ENCODE data around the gene ZRANB3.

The ZRANB3 gene

DNA sequence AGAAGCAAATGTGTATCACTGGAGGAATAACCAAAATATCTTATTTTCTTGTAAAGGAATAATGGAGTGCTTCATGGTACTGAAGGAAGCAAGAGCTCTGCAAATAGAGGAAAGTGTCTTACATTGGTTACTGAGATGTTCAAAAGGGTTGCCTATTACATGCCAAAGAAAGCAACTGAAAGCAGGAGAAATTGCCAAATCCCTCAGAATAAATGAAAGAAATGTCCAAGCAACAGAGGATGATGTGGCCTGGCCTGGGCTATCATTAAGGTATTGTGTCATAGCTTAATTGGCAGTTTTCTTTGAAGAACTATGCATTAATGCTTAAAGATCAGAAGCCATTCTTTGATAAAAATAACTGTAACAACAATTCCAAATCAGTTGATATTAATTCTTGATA is 305.2 kb downstream of the ZRANB3 start:
- Histone ChIP-seq H3K9me3 (ENCODE audit: severe bottlenecking) (no peaks in the 10 kb centered on the region), H3K36me3 (peaks cover 4% of the 10 kb centered on the region), H3K4me3 (ENCODE audit: low read depth, low read length) (no peak overlapping the region), H3K27ac (no peak overlapping the region), H3K27me3 (ENCODE audit: insufficient read depth, low read depth, severe bottlenecking) (no peaks in the 10 kb centered on the region)
- no peak for DNase-seq
- TF ChIP-seq, protein P1, sequence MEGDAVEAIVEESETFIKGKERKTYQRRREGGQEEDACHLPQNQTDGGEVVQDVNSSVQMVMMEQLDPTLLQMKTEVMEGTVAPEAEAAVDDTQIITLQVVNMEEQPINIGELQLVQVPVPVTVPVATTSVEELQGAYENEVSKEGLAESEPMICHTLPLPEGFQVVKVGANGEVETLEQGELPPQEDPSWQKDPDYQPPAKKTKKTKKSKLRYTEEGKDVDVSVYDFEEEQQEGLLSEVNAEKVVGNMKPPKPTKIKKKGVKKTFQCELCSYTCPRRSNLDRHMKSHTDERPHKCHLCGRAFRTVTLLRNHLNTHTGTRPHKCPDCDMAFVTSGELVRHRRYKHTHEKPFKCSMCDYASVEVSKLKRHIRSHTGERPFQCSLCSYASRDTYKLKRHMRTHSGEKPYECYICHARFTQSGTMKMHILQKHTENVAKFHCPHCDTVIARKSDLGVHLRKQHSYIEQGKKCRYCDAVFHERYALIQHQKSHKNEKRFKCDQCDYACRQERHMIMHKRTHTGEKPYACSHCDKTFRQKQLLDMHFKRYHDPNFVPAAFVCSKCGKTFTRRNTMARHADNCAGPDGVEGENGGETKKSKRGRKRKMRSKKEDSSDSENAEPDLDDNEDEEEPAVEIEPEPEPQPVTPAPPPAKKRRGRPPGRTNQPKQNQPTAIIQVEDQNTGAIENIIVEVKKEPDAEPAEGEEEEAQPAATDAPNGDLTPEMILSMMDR (IDR thresholded peaks at IDR 0.05; ENCODE audit: low read depth, low read length): no peak

DNA sequence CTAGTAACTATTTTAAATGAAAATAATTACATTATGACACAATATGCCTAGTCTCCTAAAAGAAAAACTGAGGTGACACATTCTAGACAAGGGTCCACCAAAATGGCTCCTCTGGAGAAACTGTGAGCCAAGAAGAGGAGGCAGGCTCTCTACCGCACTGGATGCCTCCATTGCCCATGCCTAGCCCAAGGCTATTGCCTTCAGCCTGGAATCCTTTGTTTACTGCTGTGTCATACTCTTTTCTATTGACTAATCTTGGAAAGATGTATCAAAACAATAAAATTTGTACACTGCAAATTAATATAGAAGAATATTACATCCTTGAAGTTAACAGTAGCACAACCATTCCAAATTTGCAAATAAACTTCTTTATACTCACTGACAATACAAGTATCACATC is 311.8 kb downstream of the ZRANB3 start:
- Histone ChIP-seq H3K9me3 (ENCODE audit: severe bottlenecking) (no peaks in the 10 kb centered on the region), H3K36me3 (no peaks in the 10 kb centered on the region), H3K27me3 (ENCODE audit: insufficient read depth, low read depth, severe bottlenecking) (no peaks in the 10 kb centered on the region), H3K27ac (no peak overlapping the region), H3K4me3 (ENCODE audit: low read depth, low read length) (no peak overlapping the region)
- DNase-seq: no peak
- TF ChIP-seq, protein P1 (IDR thresholded peaks at IDR 0.05; ENCODE audit: low read depth, low read length): no peak

DNA sequence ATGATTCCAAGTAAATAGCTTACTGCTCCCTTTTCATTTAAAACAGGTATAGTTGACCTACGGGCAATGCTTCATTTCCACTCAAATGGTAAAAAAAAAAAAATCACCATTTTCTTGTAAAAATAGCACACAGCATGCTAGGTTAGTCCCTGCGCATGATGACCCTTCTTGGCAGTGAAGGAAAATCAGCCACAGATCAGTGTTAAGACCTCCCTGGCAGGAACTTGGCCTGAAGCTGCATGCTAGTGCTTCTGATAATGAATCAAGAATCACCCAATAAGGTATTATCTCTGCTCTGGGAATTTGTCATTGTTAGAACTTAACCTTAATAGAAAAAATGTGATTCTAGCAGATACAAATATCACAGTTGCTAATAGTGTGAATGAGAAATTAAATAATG is 312.6 kb downstream of the ZRANB3 start:
- Histone ChIP-seq H3K4me3 (ENCODE audit: low read depth, low read length) (no peak overlapping the region), H3K27ac (no peak overlapping the region), H3K27me3 (ENCODE audit: insufficient read depth, low read depth, severe bottlenecking) (no peaks in the 10 kb centered on the region), H3K36me3 (no peaks in the 10 kb centered on the region), H3K9me3 (ENCODE audit: severe bottlenecking) (no peaks in the 10 kb centered on the region)
- TF ChIP-seq, protein P1 (IDR thresholded peaks at IDR 0.05; ENCODE audit: low read depth, low read length): no peak
- no peak for DNase-seq

DNA sequence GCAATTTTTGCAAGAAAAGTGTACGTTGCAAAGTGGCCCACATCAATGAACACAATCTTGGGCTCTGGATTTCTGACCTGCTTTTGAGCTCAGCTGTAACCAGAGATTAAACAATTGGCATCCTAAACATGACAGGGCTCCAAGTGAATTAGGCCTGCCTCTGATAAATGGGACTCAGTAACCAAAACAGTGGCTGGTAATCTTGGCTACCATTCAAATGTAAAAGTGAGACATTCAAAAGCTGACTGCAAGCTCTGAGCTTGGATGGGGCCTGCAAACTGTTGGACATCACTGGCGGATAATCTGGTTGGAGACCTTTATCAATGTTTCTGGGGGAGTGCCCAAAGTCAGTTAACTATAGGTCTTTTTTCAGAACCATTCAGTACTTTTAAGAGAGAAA is 318.3 kb downstream of the ZRANB3 start:
- Histone ChIP-seq H3K9me3 (ENCODE audit: severe bottlenecking) (no peaks in the 10 kb centered on the region), H3K36me3 (no peaks in the 10 kb centered on the region), H3K4me3 (ENCODE audit: low read depth, low read length) (no peak overlapping the region), H3K27ac (no peak overlapping the region), H3K27me3 (ENCODE audit: insufficient read depth, low read depth, severe bottlenecking) (no peaks in the 10 kb centered on the region)
- no peak for DNase-seq
- TF ChIP-seq, protein P1 (IDR thresholded peaks at IDR 0.05; ENCODE audit: low read depth, low read length): no peak

DNA sequence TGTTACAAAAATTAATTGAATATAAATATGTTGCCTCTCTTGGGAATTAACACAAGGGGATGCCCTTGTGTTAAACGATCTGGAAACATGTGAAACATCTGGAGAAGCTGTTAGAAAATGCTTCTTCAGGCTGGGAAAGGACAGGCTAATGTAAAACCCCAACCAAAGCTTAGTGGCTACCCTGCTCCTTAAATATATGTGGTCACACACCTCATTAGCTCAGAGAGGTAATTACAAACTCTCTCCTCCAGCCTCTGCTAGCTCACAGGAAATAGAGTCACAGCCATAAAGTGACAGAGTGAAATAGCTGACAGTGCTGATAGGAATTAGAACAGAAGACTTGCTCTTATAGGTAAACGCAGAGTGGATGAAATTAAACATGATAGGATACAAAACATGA is 323.0 kb downstream of the ZRANB3 start:
- Histone ChIP-seq H3K9me3 (ENCODE audit: severe bottlenecking) (no peaks in the 10 kb centered on the region), H3K4me3 (ENCODE audit: low read depth, low read length) (no peak overlapping the region), H3K27me3 (ENCODE audit: insufficient read depth, low read depth, severe bottlenecking) (no peaks in the 10 kb centered on the region), H3K36me3 (no peaks in the 10 kb centered on the region; the same call in none of the 2 replicates), H3K27ac (no peak overlapping the region)
- TF ChIP-seq, protein P1 (IDR thresholded peaks at IDR 0.05; ENCODE audit: low read depth, low read length): no peak
- no peak for DNase-seq

DNA sequence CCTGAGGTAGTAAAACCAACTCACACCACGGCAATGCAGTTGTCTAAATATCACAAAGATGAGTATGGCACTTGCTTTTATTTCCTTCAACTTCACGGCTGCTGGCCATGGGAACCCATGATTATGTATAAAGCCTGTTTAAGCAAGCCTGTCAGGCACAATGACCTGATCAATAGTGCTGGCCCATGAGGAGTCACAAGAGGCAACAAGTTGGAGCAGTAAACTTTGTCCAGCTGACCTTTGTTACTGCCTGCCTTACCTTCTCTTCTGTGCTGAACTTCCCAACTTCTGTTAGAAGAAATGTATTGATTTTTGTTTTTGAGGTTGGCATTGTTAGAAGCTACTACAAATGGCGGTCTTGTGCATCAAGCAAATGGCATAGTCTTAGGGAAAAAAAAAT is 327.1 kb downstream of the ZRANB3 start:
- DNase-seq: no peak
- no peaks in the 10 kb centered on the region for H3K27me3 ChIP-seq (ENCODE audit: insufficient read depth, low read depth, severe bottlenecking)
- H3K4me3 ChIP-seq (ENCODE audit: low read depth, low read length): no peak overlapping the region
- H3K36me3 ChIP-seq: no peaks in the 10 kb centered on the region; the same call in none of the 2 replicates
- H3K27ac ChIP-seq: no peak overlapping the region
- no peaks in the 10 kb centered on the region for H3K9me3 ChIP-seq (ENCODE audit: severe bottlenecking)
- TF ChIP-seq, protein P1 (IDR thresholded peaks at IDR 0.05; ENCODE audit: low read depth, low read length): no peak
